Measurements from ENCODE around the gene AJUBA.
A peak's percentile ranks its signal among the peaks of the same experiment; 100 is the strongest.

AJUBA gene

DNA sequence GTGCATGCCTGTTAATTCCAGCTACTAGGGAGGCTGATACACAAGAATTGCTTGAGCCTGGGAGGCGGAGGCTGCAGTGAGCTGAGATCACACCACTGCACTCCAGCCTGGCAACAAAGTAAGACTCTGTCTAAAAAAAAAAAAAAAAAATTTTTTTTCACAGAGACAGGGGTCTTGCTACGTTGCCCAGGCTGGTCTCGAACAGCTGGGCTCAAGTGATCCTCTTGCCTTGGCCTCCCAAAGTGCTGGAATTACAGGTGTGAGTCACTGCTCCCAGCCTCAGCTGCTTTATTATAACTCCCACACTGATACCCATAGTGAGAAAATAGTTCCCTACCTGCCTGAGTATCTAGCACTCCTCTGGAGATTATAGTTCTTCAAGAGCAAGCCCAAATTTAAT is 36.7 kb downstream of the AJUBA start:
- no peaks in the 10 kb centered on the region for H3K9me3 Mint-ChIP-seq
- H3K27me3 Mint-ChIP-seq (ENCODE audit: low read depth), result no peaks in the 10 kb centered on the region
- no peak overlapping the region for H3K27ac Mint-ChIP-seq
- H3K4me1 Mint-ChIP-seq, result no peaks in the 10 kb centered on the region
- peaks cover 41% of the 10 kb centered on the region for H3K36me3 Mint-ChIP-seq (ENCODE audit: low read depth)
- H3K4me3 Mint-ChIP-seq, result no peak overlapping the region
- TF ChIP-seq, protein P1, sequence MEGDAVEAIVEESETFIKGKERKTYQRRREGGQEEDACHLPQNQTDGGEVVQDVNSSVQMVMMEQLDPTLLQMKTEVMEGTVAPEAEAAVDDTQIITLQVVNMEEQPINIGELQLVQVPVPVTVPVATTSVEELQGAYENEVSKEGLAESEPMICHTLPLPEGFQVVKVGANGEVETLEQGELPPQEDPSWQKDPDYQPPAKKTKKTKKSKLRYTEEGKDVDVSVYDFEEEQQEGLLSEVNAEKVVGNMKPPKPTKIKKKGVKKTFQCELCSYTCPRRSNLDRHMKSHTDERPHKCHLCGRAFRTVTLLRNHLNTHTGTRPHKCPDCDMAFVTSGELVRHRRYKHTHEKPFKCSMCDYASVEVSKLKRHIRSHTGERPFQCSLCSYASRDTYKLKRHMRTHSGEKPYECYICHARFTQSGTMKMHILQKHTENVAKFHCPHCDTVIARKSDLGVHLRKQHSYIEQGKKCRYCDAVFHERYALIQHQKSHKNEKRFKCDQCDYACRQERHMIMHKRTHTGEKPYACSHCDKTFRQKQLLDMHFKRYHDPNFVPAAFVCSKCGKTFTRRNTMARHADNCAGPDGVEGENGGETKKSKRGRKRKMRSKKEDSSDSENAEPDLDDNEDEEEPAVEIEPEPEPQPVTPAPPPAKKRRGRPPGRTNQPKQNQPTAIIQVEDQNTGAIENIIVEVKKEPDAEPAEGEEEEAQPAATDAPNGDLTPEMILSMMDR (IDR thresholded peaks at IDR 0.05; ENCODE audit: unreplicated experiment in 3 of 3), result no peak

- Mint-ChIP-seq H3K4me3 (no peak overlapping the region), H3K27ac (no peak overlapping the region)
Measured at GRCh38 chr14:22939684-22940083, 42.7 kb downstream of the AJUBA start.

GRCh38 chr14:22935156-22935555 is 47.2 kb downstream of the AJUBA start:
- TF ChIP-seq, protein P1 (IDR thresholded peaks at IDR 0.05; ENCODE audit: unreplicated experiment in 3 of 3), result no peak
- no peaks in the 10 kb centered on the region for H3K27me3 Mint-ChIP-seq (ENCODE audit: low read depth)

More at GRCh38 chr14:22939684-22940083, 42.7 kb downstream of the AJUBA start:
- H3K4me1 Mint-ChIP-seq, result no peaks in the 10 kb centered on the region
- TF ChIP-seq, protein P1 (IDR thresholded peaks at IDR 0.05; ENCODE audit: unreplicated experiment in 3 of 3), result no peak
- H3K27me3 Mint-ChIP-seq (ENCODE audit: low read depth), result no peaks in the 10 kb centered on the region
- H3K36me3 Mint-ChIP-seq (ENCODE audit: low read depth), result peaks cover 22% of the 10 kb centered on the region
- H3K9me3 Mint-ChIP-seq, result no peaks in the 10 kb centered on the region

DNA sequence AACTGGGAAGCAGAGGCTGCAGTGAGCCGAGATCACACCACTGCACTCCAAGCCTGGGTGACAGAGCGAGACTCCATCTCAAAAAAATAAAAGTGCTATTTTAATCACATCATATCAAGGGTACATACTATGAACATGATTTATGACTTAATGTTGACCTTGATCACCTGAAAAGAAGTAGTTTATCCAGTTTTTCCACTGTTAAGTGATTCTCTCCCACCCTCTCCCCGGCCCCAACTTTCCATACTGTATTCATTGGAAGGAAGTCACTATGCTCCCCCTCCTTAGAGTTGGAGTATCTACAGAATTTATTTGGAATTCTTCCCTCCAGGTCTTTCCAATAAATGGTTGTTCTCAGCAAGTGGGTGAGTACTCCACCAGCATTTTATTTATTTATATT is 50.2 kb downstream of the AJUBA start:
- no peaks in the 10 kb centered on the region for H3K36me3 Mint-ChIP-seq (ENCODE audit: low read depth)
- H3K27ac Mint-ChIP-seq, result peak overlapping the region in 1 of 3 experiments; percentile 2
- no peaks in the 10 kb centered on the region for H3K27me3 Mint-ChIP-seq (ENCODE audit: low read depth)
- H3K9me3 Mint-ChIP-seq, result no peaks in the 10 kb centered on the region
- no peak overlapping the region for H3K4me3 Mint-ChIP-seq
- TF ChIP-seq, protein P1 (IDR thresholded peaks at IDR 0.05; ENCODE audit: unreplicated experiment in 3 of 3), result no peak
- peaks cover 6% of the 10 kb centered on the region for H3K4me1 Mint-ChIP-seq

More at GRCh38 chr14:22935156-22935555, 47.2 kb downstream of the AJUBA start:
- no peaks in the 10 kb centered on the region for H3K4me1 Mint-ChIP-seq
- H3K4me3 Mint-ChIP-seq, result no peak overlapping the region
- no peaks in the 10 kb centered on the region for H3K36me3 Mint-ChIP-seq (ENCODE audit: low read depth)
- H3K9me3 Mint-ChIP-seq, result no peaks in the 10 kb centered on the region
- no peak overlapping the region for H3K27ac Mint-ChIP-seq

GRCh38 chr14:22929961-22930364 is 52.4 kb downstream of the AJUBA start:
- Mint-ChIP-seq H3K27me3 (ENCODE audit: low read depth) (no peaks in the 10 kb centered on the region), H3K27ac (no peak overlapping the region), H3K9me3 (no peaks in the 10 kb centered on the region), H3K4me3 (no peak overlapping the region), H3K36me3 (ENCODE audit: low read depth) (peaks cover 13% of the 10 kb centered on the region), H3K4me1 (peaks cover 6% of the 10 kb centered on the region)
- TF ChIP-seq, protein P1 (IDR thresholded peaks at IDR 0.05; ENCODE audit: unreplicated experiment in 3 of 3), result no peak

DNA sequence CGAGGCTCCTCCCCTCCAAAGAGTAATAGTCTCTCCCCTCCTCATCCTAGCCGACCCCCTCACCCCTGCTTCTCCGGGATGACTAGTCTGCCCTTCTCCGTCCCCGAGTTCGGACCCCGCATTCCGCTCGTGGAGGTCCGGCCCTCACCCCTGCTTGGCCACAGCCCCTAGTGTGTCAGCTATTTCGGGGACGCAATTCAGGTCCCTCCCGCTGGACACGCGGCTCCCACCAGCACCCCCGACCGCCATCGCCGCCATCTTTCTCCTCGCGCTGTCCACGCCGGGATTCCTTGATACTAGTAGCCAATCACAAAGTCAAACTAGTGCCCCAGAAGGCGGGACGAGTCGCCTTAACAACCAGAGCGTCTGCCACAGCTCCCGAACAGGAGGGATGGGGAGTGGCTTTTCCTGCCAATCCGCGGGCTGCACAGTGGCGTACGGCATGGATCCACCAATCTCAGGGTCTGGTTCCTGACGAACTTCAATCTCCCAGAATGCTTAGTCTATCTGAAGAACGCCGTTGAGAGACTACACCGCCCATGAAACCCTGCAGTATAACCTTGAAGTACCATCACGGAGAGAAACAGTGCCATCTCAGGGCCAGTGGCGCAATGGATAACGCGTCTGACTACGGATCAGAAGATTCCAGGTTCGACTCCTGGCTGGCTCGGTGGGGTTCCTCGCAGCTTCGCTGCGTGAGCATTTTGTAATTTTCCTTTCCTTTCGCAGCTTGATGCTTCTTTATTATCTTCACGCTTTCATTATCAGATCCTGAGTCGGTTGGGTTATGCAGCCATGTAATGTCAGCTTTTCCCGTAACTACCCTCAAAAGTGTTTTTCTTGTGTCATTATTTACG is 53.0 kb downstream of the AJUBA start, which contains the start of gene PRMT5:
Gene PRMT5 (minus strand): TSS at position 273 of the 857 bp plus-strand sequence. CDS start 15 bp downstream, at position 258.
- Mint-ChIP-seq H3K27me3 (ENCODE audit: low read depth) (no peaks in the 10 kb centered on the region), H3K27ac (no peak within 1 kb of the TSS)

More for the DNA sequence above, 53.0 kb downstream of the AJUBA start, which contains the start of gene PRMT5:
- peaks cover 19% of the 10 kb centered on the region for H3K36me3 Mint-ChIP-seq (ENCODE audit: low read depth)
- no peak within 1 kb of the TSS for H3K4me3 Mint-ChIP-seq
- H3K4me1 Mint-ChIP-seq, result peaks cover 6% of the 10 kb centered on the region
- H3K9me3 Mint-ChIP-seq, result no peaks in the 10 kb centered on the region
- TF ChIP-seq, protein P1 (IDR thresholded peaks at IDR 0.05; ENCODE audit: unreplicated experiment in 3 of 3), result no peak

All from nephron (organoid).